ENCODE data around the gene HDHD2. TPM values are rescaled to one million over a fixed set of nuclear protein-coding genes. Genes with fewer than 3 reads are reported as not detected.

Gene HDHD2
- total and polyA plus RNA-seq, 2 of the 13 experiments (the other 11 are each of a cell fraction or from before 2014, with no cell fraction given) = 10.2 to 34.7 TPM

DNA sequence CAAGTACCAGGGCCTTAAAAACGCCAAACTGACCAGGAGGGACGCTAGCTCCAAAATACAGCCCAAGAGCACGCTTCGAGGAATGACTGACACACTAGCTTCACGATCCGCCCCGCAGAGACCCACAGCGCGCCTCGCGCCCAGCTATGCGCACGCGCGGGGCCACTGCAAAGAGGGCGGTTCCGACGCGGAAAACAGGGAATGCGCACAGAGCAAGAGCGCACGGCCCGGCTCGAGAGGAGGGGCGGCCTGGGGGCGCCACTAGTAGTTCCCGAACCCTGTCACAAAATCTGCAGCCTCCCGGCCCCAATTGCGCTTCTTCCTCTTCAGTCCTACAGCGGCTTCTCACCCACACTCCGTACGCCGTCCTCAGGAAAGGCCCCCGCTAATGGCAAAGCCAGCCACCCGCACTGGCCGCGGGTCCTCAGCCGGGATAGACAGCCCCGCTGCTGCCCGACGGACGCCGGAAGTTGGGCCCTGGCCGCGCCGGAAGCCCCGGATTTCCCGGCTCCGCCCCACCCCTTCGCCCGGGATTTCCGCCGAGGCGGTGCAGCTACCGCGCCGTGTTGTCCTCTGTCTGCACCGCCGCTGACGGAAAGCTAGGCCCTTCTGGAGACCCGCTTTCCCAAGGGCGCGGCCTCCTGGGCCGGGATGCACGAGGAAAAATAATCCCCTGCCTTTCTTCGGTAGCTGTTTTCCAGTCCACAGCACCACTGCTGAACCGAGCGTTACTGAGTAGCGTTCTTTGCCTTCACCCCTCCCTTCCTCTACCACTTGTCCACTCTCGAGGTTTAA lies at the start of gene HDHD2 (continued):
- TF ChIP-seq ZNF709 (CRISPR knock-in tag; IDR thresholded peaks at IDR 0.05) (peak; percentile 64; the same call in 1 of the 2 replicates), FOXO1 (CRISPR knock-in tag; IDR thresholded peaks at IDR 0.05) (peak; percentile 31), ZNF850 (CRISPR knock-in tag; conservative IDR thresholded peaks at IDR 0.05) (0 out of 2 replicates have a peak, but pooled peaks have one; percentile 68), ZFP62 (CRISPR knock-in tag; IDR thresholded peaks at IDR 0.05) (no peak), ISX (CRISPR knock-in tag; conservative IDR thresholded peaks at IDR 0.05) (no peak), ZNF562 (CRISPR knock-in tag; IDR thresholded peaks at IDR 0.05; ENCODE audit: borderline replicate concordance) (no peak), ZFP36L1 (CRISPR knock-in tag; IDR thresholded peaks at IDR 0.05) (peak; percentile 72), RAD51 (IDR thresholded peaks at IDR 0.05; ENCODE audit: borderline replicate concordance) (no peak), ZNF143 (CRISPR knock-in tag; IDR thresholded peaks at IDR 0.05) (no peak), ZFP90 (CRISPR knock-in tag; IDR thresholded peaks at IDR 0.05; ENCODE audit: borderline replicate concordance) (peak; percentile 44; the same call in 1 of the 2 replicates)
- TF ChIP-seq, protein P1, sequence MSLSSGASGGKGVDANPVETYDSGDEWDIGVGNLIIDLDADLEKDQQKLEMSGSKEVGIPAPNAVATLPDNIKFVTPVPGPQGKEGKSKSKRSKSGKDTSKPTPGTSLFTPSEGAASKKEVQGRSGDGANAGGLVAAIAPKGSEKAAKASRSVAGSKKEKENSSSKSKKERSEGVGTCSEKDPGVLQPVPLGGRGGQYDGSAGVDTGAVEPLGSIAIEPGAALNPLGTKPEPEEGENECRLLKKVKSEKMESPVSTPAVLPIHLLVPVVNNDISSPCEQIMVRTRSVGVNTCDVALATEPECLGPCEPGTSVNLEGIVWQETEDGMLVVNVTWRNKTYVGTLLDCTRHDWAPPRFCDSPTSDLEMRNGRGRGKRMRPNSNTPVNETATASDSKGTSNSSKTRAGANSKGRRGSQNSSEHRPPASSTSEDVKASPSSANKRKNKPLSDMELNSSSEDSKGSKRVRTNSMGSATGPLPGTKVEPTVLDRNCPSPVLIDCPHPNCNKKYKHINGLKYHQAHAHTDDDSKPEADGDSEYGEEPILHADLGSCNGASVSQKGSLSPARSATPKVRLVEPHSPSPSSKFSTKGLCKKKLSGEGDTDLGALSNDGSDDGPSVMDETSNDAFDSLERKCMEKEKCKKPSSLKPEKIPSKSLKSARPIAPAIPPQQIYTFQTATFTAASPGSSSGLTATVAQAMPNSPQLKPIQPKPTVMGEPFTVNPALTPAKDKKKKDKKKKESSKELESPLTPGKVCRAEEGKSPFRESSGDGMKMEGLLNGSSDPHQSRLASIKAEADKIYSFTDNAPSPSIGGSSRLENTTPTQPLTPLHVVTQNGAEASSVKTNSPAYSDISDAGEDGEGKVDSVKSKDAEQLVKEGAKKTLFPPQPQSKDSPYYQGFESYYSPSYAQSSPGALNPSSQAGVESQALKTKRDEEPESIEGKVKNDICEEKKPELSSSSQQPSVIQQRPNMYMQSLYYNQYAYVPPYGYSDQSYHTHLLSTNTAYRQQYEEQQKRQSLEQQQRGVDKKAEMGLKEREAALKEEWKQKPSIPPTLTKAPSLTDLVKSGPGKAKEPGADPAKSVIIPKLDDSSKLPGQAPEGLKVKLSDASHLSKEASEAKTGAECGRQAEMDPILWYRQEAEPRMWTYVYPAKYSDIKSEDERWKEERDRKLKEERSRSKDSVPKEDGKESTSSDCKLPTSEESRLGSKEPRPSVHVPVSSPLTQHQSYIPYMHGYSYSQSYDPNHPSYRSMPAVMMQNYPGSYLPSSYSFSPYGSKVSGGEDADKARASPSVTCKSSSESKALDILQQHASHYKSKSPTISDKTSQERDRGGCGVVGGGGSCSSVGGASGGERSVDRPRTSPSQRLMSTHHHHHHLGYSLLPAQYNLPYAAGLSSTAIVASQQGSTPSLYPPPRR (CRISPR knock-in tag; IDR thresholded peaks at IDR 0.05; ENCODE audit: borderline replicate concordance) = no peak
- TF ChIP-seq, protein P2, sequence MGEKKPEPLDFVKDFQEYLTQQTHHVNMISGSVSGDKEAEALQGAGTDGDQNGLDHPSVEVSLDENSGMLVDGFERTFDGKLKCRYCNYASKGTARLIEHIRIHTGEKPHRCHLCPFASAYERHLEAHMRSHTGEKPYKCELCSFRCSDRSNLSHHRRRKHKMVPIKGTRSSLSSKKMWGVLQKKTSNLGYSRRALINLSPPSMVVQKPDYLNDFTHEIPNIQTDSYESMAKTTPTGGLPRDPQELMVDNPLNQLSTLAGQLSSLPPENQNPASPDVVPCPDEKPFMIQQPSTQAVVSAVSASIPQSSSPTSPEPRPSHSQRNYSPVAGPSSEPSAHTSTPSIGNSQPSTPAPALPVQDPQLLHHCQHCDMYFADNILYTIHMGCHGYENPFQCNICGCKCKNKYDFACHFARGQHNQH (CRISPR knock-in tag; IDR thresholded peaks at IDR 0.05) = peak; percentile 83
- TF ChIP-seq, protein P3, sequence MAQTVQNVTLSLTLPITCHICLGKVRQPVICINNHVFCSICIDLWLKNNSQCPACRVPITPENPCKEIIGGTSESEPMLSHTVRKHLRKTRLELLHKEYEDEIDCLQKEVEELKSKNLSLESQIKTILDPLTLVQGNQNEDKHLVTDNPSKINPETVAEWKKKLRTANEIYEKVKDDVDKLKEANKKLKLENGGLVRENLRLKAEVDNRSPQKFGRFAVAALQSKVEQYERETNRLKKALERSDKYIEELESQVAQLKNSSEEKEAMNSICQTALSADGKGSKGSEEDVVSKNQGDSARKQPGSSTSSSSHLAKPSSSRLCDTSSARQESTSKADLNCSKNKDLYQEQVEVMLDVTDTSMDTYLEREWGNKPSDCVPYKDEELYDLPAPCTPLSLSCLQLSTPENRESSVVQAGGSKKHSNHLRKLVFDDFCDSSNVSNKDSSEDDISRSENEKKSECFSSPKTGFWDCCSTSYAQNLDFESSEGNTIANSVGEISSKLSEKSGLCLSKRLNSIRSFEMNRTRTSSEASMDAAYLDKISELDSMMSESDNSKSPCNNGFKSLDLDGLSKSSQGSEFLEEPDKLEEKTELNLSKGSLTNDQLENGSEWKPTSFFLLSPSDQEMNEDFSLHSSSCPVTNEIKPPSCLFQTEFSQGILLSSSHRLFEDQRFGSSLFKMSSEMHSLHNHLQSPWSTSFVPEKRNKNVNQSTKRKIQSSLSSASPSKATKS (CRISPR knock-in tag; IDR thresholded peaks at IDR 0.05) = peak; percentile 37; the same call in 1 of the 2 replicates
- TF ChIP-seq, protein P4, sequence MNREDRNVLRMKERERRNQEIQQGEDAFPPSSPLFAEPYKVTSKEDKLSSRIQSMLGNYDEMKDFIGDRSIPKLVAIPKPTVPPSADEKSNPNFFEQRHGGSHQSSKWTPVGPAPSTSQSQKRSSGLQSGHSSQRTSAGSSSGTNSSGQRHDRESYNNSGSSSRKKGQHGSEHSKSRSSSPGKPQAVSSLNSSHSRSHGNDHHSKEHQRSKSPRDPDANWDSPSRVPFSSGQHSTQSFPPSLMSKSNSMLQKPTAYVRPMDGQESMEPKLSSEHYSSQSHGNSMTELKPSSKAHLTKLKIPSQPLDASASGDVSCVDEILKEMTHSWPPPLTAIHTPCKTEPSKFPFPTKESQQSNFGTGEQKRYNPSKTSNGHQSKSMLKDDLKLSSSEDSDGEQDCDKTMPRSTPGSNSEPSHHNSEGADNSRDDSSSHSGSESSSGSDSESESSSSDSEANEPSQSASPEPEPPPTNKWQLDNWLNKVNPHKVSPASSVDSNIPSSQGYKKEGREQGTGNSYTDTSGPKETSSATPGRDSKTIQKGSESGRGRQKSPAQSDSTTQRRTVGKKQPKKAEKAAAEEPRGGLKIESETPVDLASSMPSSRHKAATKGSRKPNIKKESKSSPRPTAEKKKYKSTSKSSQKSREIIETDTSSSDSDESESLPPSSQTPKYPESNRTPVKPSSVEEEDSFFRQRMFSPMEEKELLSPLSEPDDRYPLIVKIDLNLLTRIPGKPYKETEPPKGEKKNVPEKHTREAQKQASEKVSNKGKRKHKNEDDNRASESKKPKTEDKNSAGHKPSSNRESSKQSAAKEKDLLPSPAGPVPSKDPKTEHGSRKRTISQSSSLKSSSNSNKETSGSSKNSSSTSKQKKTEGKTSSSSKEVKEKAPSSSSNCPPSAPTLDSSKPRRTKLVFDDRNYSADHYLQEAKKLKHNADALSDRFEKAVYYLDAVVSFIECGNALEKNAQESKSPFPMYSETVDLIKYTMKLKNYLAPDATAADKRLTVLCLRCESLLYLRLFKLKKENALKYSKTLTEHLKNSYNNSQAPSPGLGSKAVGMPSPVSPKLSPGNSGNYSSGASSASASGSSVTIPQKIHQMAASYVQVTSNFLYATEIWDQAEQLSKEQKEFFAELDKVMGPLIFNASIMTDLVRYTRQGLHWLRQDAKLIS (CRISPR knock-in tag; IDR thresholded peaks at IDR 0.05) = no peak
- TF ChIP-seq, protein P5, sequence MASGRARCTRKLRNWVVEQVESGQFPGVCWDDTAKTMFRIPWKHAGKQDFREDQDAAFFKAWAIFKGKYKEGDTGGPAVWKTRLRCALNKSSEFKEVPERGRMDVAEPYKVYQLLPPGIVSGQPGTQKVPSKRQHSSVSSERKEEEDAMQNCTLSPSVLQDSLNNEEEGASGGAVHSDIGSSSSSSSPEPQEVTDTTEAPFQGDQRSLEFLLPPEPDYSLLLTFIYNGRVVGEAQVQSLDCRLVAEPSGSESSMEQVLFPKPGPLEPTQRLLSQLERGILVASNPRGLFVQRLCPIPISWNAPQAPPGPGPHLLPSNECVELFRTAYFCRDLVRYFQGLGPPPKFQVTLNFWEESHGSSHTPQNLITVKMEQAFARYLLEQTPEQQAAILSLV (CRISPR knock-in tag; IDR thresholded peaks at IDR 0.05; ENCODE audit: borderline replicate concordance) = peak; percentile 59; the same call in 1 of the 2 replicates
